Lung (tissue), 12 donors: ENCODE results near the gene USP34. TPM values are rescaled to one million over a fixed set of nuclear protein-coding genes. Genes with fewer than 3 reads are reported as not detected.

Experiments
- ATAC-seq: fragments of 200-7000 bp; cut with Tn5 transposase; one replicate; pipeline ENCODE4 v1.9.1; 2020; ENCODE audit warnings: moderate number of reproducible peaks; ENCODE audit not compliant: insufficient read depth, low FRiP score
- DNase-seq, 3 donors: peaks; one replicate each; pipeline ENCODE4 v3.0.0-alpha.2; 2013 to 2017
- H3K27ac ChIP-seq, 2 donors: one replicate each; pipeline ENCODE4 v1.5.1; 2013; ENCODE audit warnings: mild to moderate bottlenecking in 2 of 2, moderate library complexity in 2 of 2, control low read depth in 1 of 2, inconsistent platforms in 1 of 2, low read depth in 1 of 2, low read length in 1 of 2
- H3K27me3 ChIP-seq, 3 donors: one replicate each; pipeline ENCODE4 v1.5.1; 2013; ENCODE audit warnings: low read length in 2 of 3; ENCODE audit not compliant: control insufficient read depth in 3 of 3, insufficient read depth in 3 of 3
- H3K36me3 ChIP-seq, 4 donors: one replicate each; pipeline ENCODE4 v1.5.1; 2013; ENCODE audit warnings: low read length in 4 of 4, mild to moderate bottlenecking in 1 of 4, moderate library complexity in 1 of 4; ENCODE audit not compliant: control insufficient read depth in 4 of 4, insufficient read depth in 4 of 4
- H3K4me1 ChIP-seq, 5 donors: one replicate each; pipeline ENCODE4 v1.5.1; 2013; ENCODE audit warnings: low read length in 5 of 5, mild to moderate bottlenecking in 2 of 5, moderate library complexity in 1 of 5; ENCODE audit not compliant: control insufficient read depth in 5 of 5, insufficient read depth in 5 of 5
- H3K4me3 ChIP-seq: one replicate; pipeline ENCODE4 v1.5.1; 2013; ENCODE audit warnings: mild to moderate bottlenecking, control low read depth, moderate library complexity
- H3K9ac ChIP-seq, 2 donors: one replicate each; pipeline ENCODE4 v1.5.1; 2013; ENCODE audit warnings: low read length in 2 of 2, control low read depth in 1 of 2; ENCODE audit not compliant: insufficient read depth in 1 of 2
- H3K9me3 ChIP-seq, 4 donors: one replicate each; pipeline ENCODE4 v1.5.1; 2013; ENCODE audit warnings: low read length in 3 of 4, mild to moderate bottlenecking in 1 of 4, moderate library complexity in 1 of 4; ENCODE audit not compliant: control insufficient read depth in 4 of 4, insufficient read depth in 3 of 4
- CTCF ChIP-seq: IDR thresholded peaks from 2 replicates; pipeline ENCODE4 v1.5.1; 2012; ENCODE audit warnings: mild to moderate bottlenecking; ENCODE audit errors: control extremely low read depth, extremely low read depth
- WGBS, 2 donors: extraction: QIAGEN DNeasy Blood & Tissue Kit; methylation state at CpG; one replicate each; pipeline ENCODE4 v1.1.7; 2013; 5-methylcytosine and 5-hydroxymethylcytosine counted together
- polyA plus RNA-seq, 2 donors: library from polyadenylated mRNA; stranded (reverse); fragments of 200-250 nt; gene quantifications; one replicate each; pipeline ENCODE4 v1.2.1, GENCODE V29; 2013
- total RNA-seq, 2 donors: library from RNA; depleted of rRNA in 1 of 2; stranded (reverse); fragments of >200 nt in 1 of 2; gene quantifications; one replicate each; pipeline ENCODE4 v1.2.1, GENCODE V29; 2014 to 2021
- donor health status: control.
- donor health status: control.
- donor health status: Bipolar disorder and iron deficiency.
- donor health status: healthy.
- donor health status: DM: yes; HTN: yes; CAD: no.

The USP34 gene
- total and polyA plus RNA-seq, 4 donors = 38.7 to 233 (median 67.8) TPM

GRCh38 chr2:61380056-61380881, 90.6 kb downstream of the USP34 start:
- Histone ChIP-seq H3K27me3 (no peaks in the 10 kb centered on the region), H3K36me3 (peaks cover 11 to 22% (median 17%) of the 10 kb centered on the region in 4 donors), H3K9me3 (no peaks in the 10 kb centered on the region), H3K27ac (no peak overlapping the region), H3K4me3 (no peak overlapping the region), H3K9ac (peak overlapping the region in 1 of 2 donors; percentile 30), H3K4me1 (peaks cover 0 to 18% (median 9%) of the 10 kb centered on the region in 5 donors)
- DNase-seq (peak in 1 of 3 donors; percentile 83), ATAC-seq (no peak)
- TF ChIP-seq CTCF = no peak
- WGBS, 2 donors = 82 to 93% methylated on average over 4 of the region's 4 CpGs

- TF ChIP-seq CTCF = no peak
- WGBS, 2 donors = 86 to 92% methylated on average over 2 of the region's 2 CpGs
- Histone ChIP-seq H3K4me1 (peaks cover 0 to 18% (median 9%) of the 10 kb centered on the region in 5 donors), H3K4me3 (no peak overlapping the region), H3K27me3 (no peaks in the 10 kb centered on the region), H3K27ac (no peak overlapping the region), H3K9ac (no peak overlapping the region), H3K9me3 (no peaks in the 10 kb centered on the region), H3K36me3 (peaks cover 12 to 22% (median 19%) of the 10 kb centered on the region in 4 donors)
- ATAC-seq = no peak
- peak; percentile 54 to 96 (median 93) for DNase-seq
Observed at GRCh38 chr2:61379521-61379920, 91.4 kb downstream of the USP34 start.

- no peaks in the 10 kb centered on the region for H3K9me3 ChIP-seq
- 97% methylated on average over 5 of the region's 5 CpGs for WGBS, 2 donors
- no peak for TF ChIP-seq CTCF
- H3K4me3 ChIP-seq = no peak overlapping the region
- H3K4me1 ChIP-seq = peaks cover 0 to 18% (median 9%) of the 10 kb centered on the region in 5 donors
- H3K36me3 ChIP-seq = peaks cover 11 to 25% (median 20%) of the 10 kb centered on the region in 4 donors
- H3K27me3 ChIP-seq = no peaks in the 10 kb centered on the region
- ATAC-seq (no peak), DNase-seq (no peak)
- H3K9ac ChIP-seq = no peak overlapping the region
- no peak overlapping the region for H3K27ac ChIP-seq
Observed at GRCh38 chr2:61378281-61378680, 92.6 kb downstream of the USP34 start.
